Heart left ventricle (tissue), 13 donors: Measurements from ENCODE around the gene ITSN1.

Experiments used
- CTCF ChIP-seq, 12 donors: fragments of 200-600 bp; sonication (generic) in 4 of 12; IDR thresholded peaks; one replicate each; pipeline versions ENCODE4 v1.5.0 to v1.8.0; 2018 to 2022; ENCODE audit warnings: antibody characterized with exemption in 12 of 12, mild to moderate bottlenecking in 5 of 12
- POLR2A ChIP-seq, 2 donors: fragments of 450-650 bp; IDR thresholded peaks; one replicate each; pipeline ENCODE4 v1.6.1; 2017; ENCODE audit warnings: antibody characterized with exemption in 2 of 2, mild to moderate bottlenecking in 2 of 2, moderate library complexity in 2 of 2
- donor health status: ischemic (EF 13 %, LVEDD 7.1; RV severe dilation, severe dysfunction).
- donor health status: DM: no; HTN: yes; CAD: no.
- donor health status: DM: no; HTN: no; CAD: no.
- donor health status: ischemic (EF 25% LVEDD 6.9; RV normal size, moderate dysfunction).
- donor health status: ischemic (EF 25% LVEDD 5.7; RV mildly dilated, moderate dysfunction).
- donor health status: ischemic (EF 35%, LVEDD 5.7; RV mildly dilated, moderate dysfunction).
- donor health status: nonischemic (EF 11% LVEDD 7.7; RV severe dilation, severe dysfunction).
- donor health status: DM: yes; HTN: yes; CAD: no.
- donor health status: PGD.
- donor health status: ischemic (EF 29% LVEDD 5.4; RV normal size, mild dysfunction).
- donor health status: nonischemic (EF 23%, LVEDD 6.1; RV moderate dilation, normal function).

GRCh38 chr21:33755354-33755753 lies 113.1 kb downstream of the ITSN1 start:
- TF ChIP-seq POLR2A (IDR thresholded peaks at IDR 0.05) (no peak), CTCF (IDR thresholded peaks at IDR 0.05) (no peak)
